GM10847 (cell line): Measurements from ENCODE around the gene PCED1A.

Experiments used
- POLR2A ChIP-seq: IDR thresholded peaks from 2 replicates; pipeline ENCODE4 v1.6.1; 2011; ENCODE audit not compliant: insufficient read length; ENCODE audit errors: extremely low read depth

PCED1A gene

DNA sequence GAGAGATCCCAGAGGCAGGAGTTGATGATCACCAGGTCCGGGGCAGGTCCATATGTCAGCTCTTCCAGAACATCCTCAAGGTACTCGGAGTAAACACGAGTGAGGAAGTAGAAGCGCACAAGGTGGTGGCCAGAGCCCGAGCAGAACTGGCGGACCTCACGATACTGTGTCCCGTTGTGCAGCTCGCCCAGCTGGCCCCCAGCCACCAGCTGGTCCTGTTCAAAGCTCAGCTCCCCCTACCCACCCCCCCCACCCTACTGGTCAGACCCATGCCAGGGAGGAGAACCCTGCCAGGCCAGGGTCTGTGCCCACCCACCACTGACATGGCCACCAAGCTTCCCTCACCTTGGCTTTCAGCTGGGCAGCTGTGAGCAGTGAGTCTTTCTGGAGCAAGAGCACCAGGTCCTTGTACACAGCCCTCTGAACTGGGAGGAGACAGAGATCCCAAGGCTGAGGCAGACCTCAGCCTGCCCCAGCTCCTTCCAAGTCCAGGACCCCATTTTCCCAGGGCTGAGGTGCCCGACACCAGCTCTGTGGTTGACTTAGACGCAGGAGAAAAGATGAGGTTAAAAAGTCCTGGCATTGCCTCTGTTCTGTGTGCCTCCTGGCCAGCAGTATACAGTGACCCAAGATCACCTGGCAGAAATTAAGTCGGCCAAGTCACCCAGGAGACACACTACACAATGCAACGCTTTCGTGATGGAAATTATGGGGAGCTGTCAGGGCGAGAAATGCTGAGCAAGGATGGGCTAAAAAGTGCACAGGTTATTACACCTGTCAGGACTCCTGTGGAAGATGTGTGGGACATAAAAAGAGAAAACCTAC lies 1.4 kb downstream of the PCED1A start:
- TF ChIP-seq POLR2A = no peak

DNA sequence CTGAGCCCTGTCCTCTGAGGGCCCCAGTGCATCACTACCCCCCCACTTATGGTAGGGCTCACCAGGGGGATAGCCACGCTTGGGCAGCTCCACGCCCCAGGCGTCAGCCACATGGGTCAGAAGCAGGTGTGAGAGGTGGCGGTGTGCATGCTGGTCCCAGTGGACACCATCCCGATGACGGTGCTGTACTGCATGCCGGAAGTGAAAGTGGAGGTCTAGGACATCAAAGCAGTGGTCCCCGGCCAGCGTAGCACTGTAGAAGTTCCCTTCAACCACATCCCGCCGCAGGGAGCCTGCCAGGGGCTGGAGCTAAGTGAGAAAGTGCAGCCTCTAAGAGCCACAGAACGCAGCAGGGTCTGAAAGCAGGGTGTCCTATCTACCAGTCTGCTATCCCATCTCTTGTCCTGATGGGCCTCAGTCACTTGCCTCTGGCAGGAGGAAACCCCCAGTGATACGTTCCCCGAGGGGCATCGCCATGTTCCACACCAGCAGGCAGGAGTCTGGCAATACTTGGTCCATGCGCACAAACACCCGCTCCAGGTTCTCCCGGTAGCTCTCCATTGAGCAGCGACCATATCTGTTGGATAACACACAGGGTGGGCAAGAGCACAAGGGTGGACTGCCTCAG lies 2.2 kb downstream of the PCED1A start:
- TF ChIP-seq POLR2A = no peak

DNA sequence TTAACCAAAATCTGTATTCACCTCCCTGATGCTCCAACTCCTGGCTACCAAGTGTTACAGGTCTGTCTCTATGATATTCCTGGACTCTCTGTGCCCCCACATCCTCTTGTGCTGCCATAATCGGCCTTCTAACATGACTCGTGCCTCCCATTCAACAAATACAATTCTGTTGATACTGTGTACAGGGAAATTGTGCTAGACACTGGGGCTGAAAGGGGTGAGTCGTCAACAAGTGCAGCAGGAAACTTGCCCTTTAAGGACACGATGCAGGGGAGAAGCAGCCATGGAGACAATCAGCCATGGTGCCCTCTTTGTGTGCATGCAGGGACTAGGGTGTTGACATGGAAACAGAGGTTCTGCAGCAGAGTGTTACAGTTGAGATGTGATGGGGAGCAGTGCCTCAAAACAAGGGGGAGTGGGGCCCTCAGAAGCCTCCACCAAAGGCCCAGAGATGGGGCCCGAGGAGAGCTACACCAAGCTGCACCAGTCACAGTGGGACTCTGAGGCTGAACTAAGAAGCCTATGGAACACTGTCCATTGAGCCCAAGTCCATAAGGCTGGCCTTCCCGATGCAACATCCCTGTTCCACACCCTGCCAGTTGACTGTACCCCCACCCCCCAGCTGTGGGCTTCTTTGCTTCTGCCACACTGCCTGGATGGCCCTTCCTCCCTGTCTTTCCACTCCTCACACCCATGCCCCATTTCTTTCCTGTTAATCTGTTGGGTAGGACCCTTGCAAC lies 3.1 kb downstream of the PCED1A start:
- TF ChIP-seq POLR2A = no peak

GRCh38 chr20:2836035-2836434 lies 4.4 kb downstream of the PCED1A start:
- TF ChIP-seq POLR2A = no peak

GRCh38 chr20:2835331-2835796 lies 5.1 kb downstream of the PCED1A start:
- no peak for TF ChIP-seq POLR2A

DNA sequence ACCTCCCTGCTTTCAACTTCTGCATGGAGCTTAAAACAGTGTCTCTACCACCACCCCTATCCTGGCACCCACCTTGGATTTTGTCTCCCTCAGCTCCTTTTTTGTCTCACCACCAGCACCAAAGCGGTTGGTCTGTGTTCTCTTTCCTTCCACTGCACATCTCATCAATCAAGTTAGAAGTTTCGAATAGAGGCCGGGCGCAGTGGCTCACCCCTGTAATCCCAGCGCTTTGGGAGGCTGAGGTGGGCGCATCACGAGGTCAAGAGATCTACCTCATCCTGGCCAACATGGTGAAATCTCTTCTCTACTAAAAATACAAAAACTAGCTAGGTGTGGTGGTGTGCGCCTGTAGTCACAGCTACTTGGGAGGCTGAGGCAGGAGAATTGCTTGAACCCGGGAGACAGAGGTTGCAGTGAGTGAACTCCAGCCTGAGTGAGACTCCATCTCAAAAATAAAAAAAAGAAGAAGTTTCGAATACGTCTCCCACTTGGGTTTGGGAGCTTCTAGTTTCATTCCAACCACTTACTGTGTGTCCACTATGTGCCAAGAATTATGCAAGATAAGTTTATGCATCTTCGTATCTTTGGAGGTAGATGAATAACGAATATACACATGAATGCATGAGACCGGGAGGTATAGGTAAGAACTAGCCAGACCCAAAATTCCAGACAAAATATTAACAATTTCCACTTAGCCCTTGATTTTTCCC lies 5.9 kb downstream of the PCED1A start:
- no peak for TF ChIP-seq POLR2A

- no peak for TF ChIP-seq POLR2A
Measured at GRCh38 chr20:2833761-2834160, 6.7 kb downstream of the PCED1A start.

- TF ChIP-seq POLR2A = no peak
Measured at GRCh38 chr20:2829376-2829775, 11.1 kb downstream of the PCED1A start.

DNA sequence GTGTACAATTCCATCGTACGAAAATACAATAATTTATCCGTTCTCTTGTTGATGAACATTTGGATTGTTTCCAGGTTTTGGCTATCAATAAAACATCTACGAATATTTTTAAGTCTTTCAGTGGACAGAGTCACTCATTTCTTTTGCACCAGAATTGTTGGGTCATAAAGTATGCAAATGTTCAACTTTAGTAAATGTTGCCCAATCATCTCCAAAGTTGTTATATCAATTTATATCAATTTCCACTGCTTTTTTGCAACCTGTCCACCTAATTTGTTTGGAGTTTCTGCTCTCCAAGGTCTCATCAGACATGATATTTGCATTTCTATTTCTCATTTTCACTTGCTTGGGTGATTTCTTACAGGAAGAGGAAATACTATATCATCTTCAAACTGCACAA lies 13.8 kb downstream of the PCED1A start:
- no peak for TF ChIP-seq POLR2A

GRCh38 chr20:2825761-2826160 lies 14.7 kb downstream of the PCED1A start:
- no peak for TF ChIP-seq POLR2A

GRCh38 chr20:2822073-2822472 lies 18.4 kb downstream of the PCED1A start:
- TF ChIP-seq POLR2A = no peak

DNA sequence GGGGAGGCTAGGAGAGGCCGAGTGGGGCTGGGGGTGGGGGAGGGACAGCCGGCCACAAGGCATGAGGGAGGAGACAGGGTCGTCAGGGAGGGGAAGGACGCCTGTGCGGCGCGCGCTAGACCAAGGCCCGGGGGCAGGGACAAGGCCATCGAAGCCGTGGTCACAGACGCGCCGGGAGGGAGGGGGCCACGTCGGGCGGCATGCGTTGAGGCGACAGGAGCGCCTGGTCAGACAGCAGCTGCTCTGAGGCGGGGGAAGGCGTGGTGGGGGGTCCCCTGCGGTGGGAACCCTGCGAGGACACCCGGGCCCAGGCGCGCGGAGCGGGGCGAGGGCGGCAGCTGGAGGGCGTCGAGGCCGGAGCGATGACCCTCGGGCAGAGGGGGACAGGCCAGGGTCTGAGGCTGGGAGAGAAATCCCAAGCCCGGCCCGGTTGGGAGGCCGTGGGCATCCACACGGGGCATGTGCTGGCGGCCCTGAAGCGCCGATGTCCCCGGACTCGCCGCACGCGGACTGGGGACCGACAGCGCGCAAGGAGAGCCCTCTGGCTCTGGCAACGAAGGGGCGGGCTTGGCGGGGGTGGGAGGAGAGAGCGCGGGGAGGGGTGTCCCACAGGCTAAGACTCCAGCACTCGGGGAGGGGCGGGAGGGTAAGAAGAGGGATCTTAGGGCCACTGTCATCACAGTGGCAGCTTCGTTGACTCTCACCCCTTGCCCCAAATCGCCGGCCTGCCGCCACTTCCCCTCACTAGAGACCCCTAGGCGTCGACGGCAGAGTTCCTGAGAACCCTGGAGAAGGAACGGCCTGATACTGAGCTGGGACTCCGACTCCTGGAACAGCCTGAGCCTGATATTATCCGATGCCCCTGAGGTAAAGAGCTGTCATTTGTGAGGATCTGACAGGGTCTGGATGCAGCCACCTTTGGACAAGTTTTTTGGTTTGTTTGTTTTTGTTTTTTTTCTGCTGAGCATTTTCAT lies 19.3 kb downstream of the PCED1A start:
- no peak for TF ChIP-seq POLR2A

DNA sequence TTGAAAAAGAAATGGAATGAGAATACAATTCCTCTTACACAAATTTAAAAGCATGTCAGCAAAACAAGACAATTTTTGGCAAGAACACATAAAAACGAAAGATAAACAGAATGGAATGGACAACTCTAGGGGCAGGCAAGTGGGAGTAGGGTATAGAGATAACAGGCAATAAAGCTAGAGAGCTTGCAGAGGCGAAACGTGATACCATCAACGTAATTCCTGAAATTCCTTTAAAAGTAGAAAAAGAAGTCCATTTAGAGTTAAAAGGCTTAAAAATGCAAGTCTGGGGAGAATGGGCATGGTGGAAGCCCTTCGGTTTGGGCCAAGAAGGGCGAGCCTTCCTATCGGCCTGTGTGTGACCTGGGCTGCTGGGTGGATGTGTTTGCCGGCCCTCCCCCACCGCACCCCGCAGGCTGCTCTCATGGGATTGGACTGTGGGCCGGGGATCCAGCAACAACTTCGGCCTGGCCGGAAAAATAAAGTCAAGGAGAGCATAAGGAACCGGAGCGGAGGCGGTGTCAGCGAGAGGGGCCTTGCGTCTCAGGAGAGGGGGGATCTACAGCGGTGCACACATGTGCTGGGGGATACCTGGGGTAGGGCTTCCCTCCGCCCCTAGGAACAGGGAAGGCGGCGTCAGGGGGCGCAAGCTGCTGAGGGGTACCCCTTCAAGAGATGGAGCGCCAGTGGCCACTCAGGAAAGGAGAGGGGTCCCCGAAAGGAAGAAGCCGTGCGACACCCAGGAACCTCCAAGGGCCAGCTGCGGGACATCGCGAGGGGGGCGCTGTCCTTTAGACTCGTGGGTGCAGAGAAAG lies 20.2 kb downstream of the PCED1A start:
- no peak for TF ChIP-seq POLR2A
